Activated naive CD4-positive, alpha-beta T cell treated with anti-CD3 and anti-CD28 coated beads, Interleukin-2, amount 10 ng/mL, durations not matched to agents 7 days and 5 days (primary cell): ENCODE measurements around the gene DRC3.
"Not testable (repeated sequence)": the region's sequence is repeated elsewhere in the genome, so short reads cannot be mapped to it uniquely, and the experiment has no call there.

Experiments
- CTCF ChIA-PET: fragments of 350-600 bp; sonication (Branson Sonifier 250); formaldehyde crosslinking; loops from one replicate; lab custom pipeline; 2021; ENCODE audit warnings: antibody characterized with exemption; lab: Charles Lee
- DNase-seq: peaks from one replicate; pipeline ENCODE4 v3.0.0-alpha.2; 2020
- H3K27ac Mint-ChIP-seq: one replicate; pipeline ENCODE4 v1.8.0; 2021; ENCODE audit warnings: mild to moderate bottlenecking, moderate library complexity, mixed read lengths
- H3K27me3 Mint-ChIP-seq: one replicate; pipeline ENCODE4 v1.8.0; 2021; ENCODE audit warnings: mild to moderate bottlenecking, mixed read lengths
- H3K36me3 Mint-ChIP-seq: one replicate; pipeline ENCODE4 v1.8.0; 2021; ENCODE audit warnings: mixed read lengths
- H3K4me1 Mint-ChIP-seq: one replicate; pipeline ENCODE4 v1.8.0; 2021; ENCODE audit warnings: mixed read lengths
- H3K4me3 Mint-ChIP-seq: one replicate; pipeline ENCODE4 v1.8.0; 2021; ENCODE audit warnings: mild to moderate bottlenecking, moderate library complexity, mixed read lengths
- H3K9me3 Mint-ChIP-seq: one replicate; pipeline ENCODE4 v1.8.0; 2021; ENCODE audit warnings: mixed read lengths

Gene DRC3

DNA sequence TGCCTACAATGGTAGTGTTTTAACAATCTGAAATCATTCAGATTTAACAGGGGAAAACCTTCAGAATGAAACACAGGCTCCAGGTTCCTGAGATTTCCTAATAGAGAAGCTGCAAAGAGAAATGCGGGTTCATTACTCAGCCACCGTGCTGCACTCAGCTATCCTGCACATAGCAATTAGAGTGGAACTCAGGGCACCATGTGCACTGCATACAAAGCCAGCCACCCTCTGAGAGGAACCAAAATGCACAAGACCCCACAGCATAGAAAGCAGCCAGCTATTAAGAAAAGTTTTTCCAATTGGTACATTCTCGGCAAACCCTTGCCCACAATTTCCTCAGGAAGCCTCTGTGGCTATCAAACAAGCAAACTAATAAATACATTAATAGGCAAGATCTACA, 37.9 kb upstream of the DRC3 start:
- Mint-ChIP-seq H3K4me1 (peaks cover 24% of the 10 kb centered on the region), H3K36me3 (no peaks in the 10 kb centered on the region), H3K9me3 (no peaks in the 10 kb centered on the region), H3K27me3 (no peaks in the 10 kb centered on the region), H3K27ac (no peak overlapping the region), H3K4me3 (no peak overlapping the region)
- CTCF ChIA-PET = interaction anchor here (1.3 to 1.5 kb wide), 2 partner anchors 14 to 16 kb away, joined by 5 to 6 read pairs; no protein-coding TSS in a partner anchor
- no peak for DNase-seq

DNA sequence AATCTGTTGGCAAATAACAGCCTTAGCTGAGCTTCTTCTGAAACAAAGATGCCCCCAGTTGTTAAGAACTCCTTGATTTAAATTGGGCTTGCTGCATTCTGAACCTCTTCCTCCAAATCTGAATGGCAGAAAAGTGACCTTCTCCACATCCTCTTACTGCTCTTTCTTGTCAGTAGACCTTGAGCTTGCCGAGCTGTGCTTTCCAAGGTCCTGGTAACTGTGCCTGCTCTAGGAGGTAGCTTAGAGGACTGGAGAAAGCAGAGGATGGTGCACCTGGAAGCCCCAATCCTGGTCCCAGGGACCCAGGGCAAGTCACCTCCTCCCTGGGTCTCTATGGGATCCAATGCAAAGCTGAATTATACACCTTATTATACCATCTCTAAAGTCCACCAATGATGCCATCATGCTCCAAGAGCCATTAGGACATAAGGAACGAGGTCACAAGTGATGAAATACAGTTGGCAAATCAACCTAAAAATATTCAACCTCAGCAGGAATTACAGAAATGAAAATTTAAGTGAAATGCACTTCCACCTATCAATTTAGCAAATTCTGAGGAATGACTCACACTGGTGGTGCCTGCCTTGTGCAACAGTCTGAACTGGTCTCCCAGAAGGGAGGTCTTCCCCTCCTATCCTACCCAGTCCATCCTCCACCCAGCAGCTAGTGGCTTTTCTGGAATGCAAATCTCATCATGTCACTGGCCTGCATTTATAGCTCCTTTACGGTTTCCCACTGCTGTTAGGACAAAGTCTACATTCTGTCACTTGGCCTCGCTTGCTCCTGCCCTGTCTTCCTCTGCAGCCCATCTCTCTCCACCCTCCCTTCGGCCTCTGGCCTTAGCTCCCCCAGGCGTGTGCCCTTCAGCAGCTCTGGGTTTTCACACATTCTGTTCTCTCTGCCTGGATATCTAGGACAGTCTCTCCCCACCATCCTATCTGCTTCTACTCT, 37.1 kb upstream of the DRC3 start:
- no peaks in the 10 kb centered on the region for H3K9me3 Mint-ChIP-seq
- peaks cover 24% of the 10 kb centered on the region for H3K4me1 Mint-ChIP-seq
- CTCF ChIA-PET = interaction anchor here (1.3 to 1.5 kb wide), 2 partner anchors 15 to 17 kb away, joined by 5 to 6 read pairs; no protein-coding TSS in a partner anchor
- H3K27ac Mint-ChIP-seq = no peak overlapping the region
- no peak overlapping the region for H3K4me3 Mint-ChIP-seq
- no peak for DNase-seq
- H3K36me3 Mint-ChIP-seq = no peaks in the 10 kb centered on the region
- no peaks in the 10 kb centered on the region for H3K27me3 Mint-ChIP-seq

- Mint-ChIP-seq H3K36me3 (no peaks in the 10 kb centered on the region), H3K27ac (no peak overlapping the region), H3K9me3 (no peaks in the 10 kb centered on the region), H3K4me3 (no peak overlapping the region), H3K4me1 (peaks cover 24% of the 10 kb centered on the region), H3K27me3 (no peaks in the 10 kb centered on the region)
- CTCF ChIA-PET = no interaction called here
- no peak for DNase-seq
Observed at GRCh38 chr17:17937201-17937853, 35.3 kb upstream of the DRC3 start.

DNA sequence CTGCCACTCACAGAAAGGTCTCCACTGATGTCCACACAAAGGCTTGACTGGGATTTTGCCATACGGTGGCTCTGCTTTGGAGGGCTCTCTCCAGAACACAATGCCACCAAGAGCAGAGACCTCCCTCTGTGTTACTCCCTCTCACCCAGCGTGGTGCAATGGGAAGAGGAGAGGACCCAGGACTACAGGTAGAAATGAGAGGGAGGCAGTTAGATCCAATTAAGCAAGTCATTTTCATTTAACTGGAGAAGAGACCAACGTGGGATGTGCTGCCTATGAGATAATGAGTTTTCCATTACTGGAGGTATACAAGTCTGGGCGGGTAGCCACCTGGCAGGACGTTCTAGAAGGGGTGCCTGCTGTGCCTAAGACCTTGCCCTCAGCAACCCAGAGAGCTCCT, 34.7 kb upstream of the DRC3 start:
- no peak overlapping the region for H3K4me3 Mint-ChIP-seq
- no peaks in the 10 kb centered on the region for H3K36me3 Mint-ChIP-seq
- no peak overlapping the region for H3K27ac Mint-ChIP-seq
- H3K4me1 Mint-ChIP-seq = peaks cover 25% of the 10 kb centered on the region
- H3K9me3 Mint-ChIP-seq = no peaks in the 10 kb centered on the region
- CTCF ChIA-PET = no interaction called here
- no peaks in the 10 kb centered on the region for H3K27me3 Mint-ChIP-seq
- no peak for DNase-seq

DNA sequence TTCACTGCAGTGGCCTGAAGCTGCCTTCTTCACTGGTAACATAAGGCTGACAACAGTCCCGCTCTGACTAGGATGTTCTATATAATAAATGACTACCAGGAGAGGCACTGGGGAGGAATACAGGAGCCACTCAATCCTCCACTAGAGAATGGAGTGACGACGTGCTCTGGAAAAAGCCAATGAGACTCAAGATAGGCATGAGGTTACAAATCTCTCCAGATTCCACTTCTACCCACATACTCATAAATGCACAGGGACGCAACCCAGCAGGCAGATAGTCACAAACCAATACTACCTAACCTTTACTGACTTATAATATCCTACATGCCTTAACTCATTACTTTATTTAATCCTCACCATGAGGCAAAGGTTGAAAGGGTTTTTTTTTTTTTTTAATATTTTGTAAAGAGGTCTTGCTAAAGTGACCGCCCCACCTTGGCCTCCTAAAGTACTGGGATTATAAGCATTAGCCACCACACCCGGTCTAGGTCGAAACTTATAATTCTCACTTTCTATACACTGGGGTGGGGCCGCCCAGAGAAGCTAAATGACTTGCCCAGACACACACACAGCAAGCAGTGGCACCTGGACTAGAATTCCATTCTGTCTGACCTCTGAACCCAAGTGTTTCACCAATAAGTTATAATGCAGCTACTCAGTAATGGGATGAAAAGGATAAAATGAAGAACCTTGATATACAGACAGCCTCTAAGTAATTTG, 34.1 kb upstream of the DRC3 start:
- H3K9me3 Mint-ChIP-seq = no peaks in the 10 kb centered on the region
- H3K27me3 Mint-ChIP-seq = no peaks in the 10 kb centered on the region
- no peak overlapping the region for H3K27ac Mint-ChIP-seq
- peaks cover 31% of the 10 kb centered on the region for H3K4me1 Mint-ChIP-seq
- DNase-seq = no peak
- CTCF ChIA-PET = no interaction called here
- H3K4me3 Mint-ChIP-seq = no peak overlapping the region
- H3K36me3 Mint-ChIP-seq = no peaks in the 10 kb centered on the region

DNA sequence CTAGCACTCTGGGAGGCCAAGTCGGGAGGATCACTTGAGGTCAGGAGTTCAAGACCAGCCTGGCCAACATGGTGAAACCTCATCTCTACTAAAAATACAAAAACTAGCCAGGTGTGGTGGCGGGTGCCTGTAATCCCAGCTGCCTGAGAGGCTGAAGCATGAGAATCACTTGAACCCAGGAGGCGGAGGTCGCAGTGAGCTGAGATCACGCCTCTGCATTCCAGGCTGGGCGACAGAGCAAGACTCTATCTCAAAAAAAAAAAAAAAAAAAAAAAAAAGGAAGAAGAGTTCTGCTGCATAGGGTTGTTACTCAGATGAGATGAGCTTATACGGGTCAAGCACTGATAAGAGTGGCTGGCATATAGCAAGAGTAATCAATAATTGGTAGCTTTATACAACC, 32.7 kb upstream of the DRC3 start:
- not testable (repeated sequence) for DNase-seq, H3K36me3 Mint-ChIP-seq, H3K4me3 Mint-ChIP-seq, H3K27me3 Mint-ChIP-seq, H3K27ac Mint-ChIP-seq, H3K9me3 Mint-ChIP-seq
- CTCF ChIA-PET = interaction anchor here (0.7 kb wide), 1 partner anchor 15 kb away, joined by 3 read pairs; no protein-coding TSS in a partner anchor
- peaks cover 29% of the 10 kb centered on the region for H3K4me1 Mint-ChIP-seq

DNA sequence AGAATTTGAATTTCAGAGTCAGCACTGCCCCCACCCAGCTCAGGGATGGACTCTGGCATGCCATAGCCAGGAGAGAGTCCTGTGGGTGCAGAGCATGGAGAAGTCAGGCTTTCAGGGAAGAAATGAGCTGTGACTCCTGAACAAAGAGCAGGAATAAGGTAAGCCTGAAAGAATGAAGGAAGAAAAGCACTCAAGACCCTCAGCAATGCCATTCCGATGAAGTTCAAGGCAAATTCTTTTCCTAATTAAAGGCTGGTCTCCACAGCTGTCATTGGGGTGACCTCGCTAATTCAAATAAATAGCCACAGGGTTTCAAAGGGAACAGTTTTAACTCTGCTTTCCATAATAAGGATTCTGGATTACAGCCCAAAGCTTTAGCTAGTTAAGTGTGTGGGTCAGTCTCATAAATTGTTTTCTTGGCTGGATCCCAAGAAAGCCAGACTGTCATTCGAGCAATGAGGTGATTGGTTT, 32.2 kb upstream of the DRC3 start:
- no peaks in the 10 kb centered on the region for H3K36me3 Mint-ChIP-seq
- H3K27ac Mint-ChIP-seq = no peak overlapping the region
- no peaks in the 10 kb centered on the region for H3K9me3 Mint-ChIP-seq
- H3K27me3 Mint-ChIP-seq = no peaks in the 10 kb centered on the region
- CTCF ChIA-PET = interaction anchor here (0.7 kb wide), 1 partner anchor 14 kb away, joined by 3 read pairs; no protein-coding TSS in a partner anchor
- H3K4me3 Mint-ChIP-seq = no peak overlapping the region
- H3K4me1 Mint-ChIP-seq = peaks cover 24% of the 10 kb centered on the region
- no peak for DNase-seq

GRCh38 chr17:17941015-17941414, 31.6 kb upstream of the DRC3 start:
- H3K9me3 Mint-ChIP-seq = no peaks in the 10 kb centered on the region
- H3K36me3 Mint-ChIP-seq = no peaks in the 10 kb centered on the region
- H3K4me3 Mint-ChIP-seq = no peak overlapping the region
- DNase-seq = no peak
- peaks cover 19% of the 10 kb centered on the region for H3K4me1 Mint-ChIP-seq
- no peaks in the 10 kb centered on the region for H3K27me3 Mint-ChIP-seq
- H3K27ac Mint-ChIP-seq = no peak overlapping the region
- CTCF ChIA-PET = no interaction called here

- H3K4me3 Mint-ChIP-seq = no peak overlapping the region
- H3K27ac Mint-ChIP-seq = no peak overlapping the region
- no peaks in the 10 kb centered on the region for H3K27me3 Mint-ChIP-seq
- H3K4me1 Mint-ChIP-seq = peaks cover 13% of the 10 kb centered on the region
- DNase-seq = no peak
- CTCF ChIA-PET = no interaction called here
- no peaks in the 10 kb centered on the region for H3K9me3 Mint-ChIP-seq
- no peaks in the 10 kb centered on the region for H3K36me3 Mint-ChIP-seq
Observed at GRCh38 chr17:17942846-17943245, 29.8 kb upstream of the DRC3 start.

DNA sequence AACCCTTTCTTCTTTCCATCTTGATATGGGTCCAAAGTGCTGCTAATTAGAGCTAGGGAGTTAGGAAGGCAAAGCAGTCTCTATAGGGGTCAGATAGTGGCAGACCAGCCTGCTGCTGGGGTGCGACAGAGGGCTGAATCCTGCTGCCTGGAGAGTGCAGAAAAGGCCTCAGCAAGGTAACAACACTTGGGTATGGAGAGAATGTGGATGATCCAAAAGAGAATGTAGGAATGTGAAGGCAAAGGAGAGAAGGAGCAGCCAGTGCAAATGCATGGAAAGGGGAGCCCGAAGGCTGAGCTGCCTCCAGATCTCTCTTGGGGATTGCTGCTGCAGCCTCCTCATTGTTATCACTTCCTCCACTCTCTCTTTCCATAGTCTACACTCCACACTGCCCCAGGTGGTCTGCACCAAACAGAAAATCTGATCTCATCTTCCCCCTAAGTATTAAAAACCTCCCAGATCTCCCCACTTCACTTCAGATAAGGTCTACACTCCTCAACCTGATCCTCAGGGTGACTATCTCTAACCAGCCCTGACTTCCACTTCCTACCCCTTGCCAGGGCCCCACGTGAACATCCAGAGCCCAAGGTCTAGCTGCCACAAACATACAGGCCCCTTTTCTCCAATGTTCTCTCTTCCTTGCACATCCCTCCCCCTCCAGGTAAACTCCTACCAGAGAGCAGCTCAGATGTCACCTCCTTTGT, 29.2 kb upstream of the DRC3 start:
- Mint-ChIP-seq H3K27ac (no peak overlapping the region), H3K27me3 (no peaks in the 10 kb centered on the region), H3K4me3 (no peak overlapping the region), H3K36me3 (no peaks in the 10 kb centered on the region), H3K9me3 (no peaks in the 10 kb centered on the region), H3K4me1 (peaks cover 13% of the 10 kb centered on the region)
- DNase-seq = no peak
- CTCF ChIA-PET = no interaction called here

- no peak overlapping the region for H3K4me3 Mint-ChIP-seq
- no peaks in the 10 kb centered on the region for H3K27me3 Mint-ChIP-seq
- no peak overlapping the region for H3K27ac Mint-ChIP-seq
- CTCF ChIA-PET = interaction anchor here (1.5 kb wide), 1 partner anchor 18 kb away, joined by 4 read pairs; no protein-coding TSS in a partner anchor
- peaks cover 13% of the 10 kb centered on the region for H3K4me1 Mint-ChIP-seq
- H3K36me3 Mint-ChIP-seq = no peaks in the 10 kb centered on the region
- no peaks in the 10 kb centered on the region for H3K9me3 Mint-ChIP-seq
- DNase-seq = no peak
Observed at GRCh38 chr17:17944242-17944641, 28.4 kb upstream of the DRC3 start.

GRCh38 chr17:17944743-17945142, 27.9 kb upstream of the DRC3 start:
- CTCF ChIA-PET = interaction anchor here (1.5 to 2.1 kb wide), 2 partner anchors 18 to 26 kb away, joined by 4 to 8 read pairs; no protein-coding TSS in a partner anchor
- DNase-seq = no peak
- H3K27me3 Mint-ChIP-seq = no peaks in the 10 kb centered on the region
- peaks cover 3% of the 10 kb centered on the region for H3K36me3 Mint-ChIP-seq
- H3K4me1 Mint-ChIP-seq = peaks cover 13% of the 10 kb centered on the region
- H3K9me3 Mint-ChIP-seq = no peaks in the 10 kb centered on the region
- H3K27ac Mint-ChIP-seq = no peak overlapping the region
- H3K4me3 Mint-ChIP-seq = no peak overlapping the region

- Mint-ChIP-seq H3K27ac (no peak overlapping the region), H3K27me3 (no peaks in the 10 kb centered on the region), H3K4me3 (no peak overlapping the region), H3K4me1 (peaks cover 15% of the 10 kb centered on the region), H3K9me3 (no peaks in the 10 kb centered on the region), H3K36me3 (peaks cover 3% of the 10 kb centered on the region)
- CTCF ChIA-PET = interaction anchor here (1.1 to 2.1 kb wide), 4 partner anchors 26 to 87 kb away, joined by 3 to 8 read pairs (median 3); partner anchors contain the start of genes DRC3 and TOM1L2
- DNase-seq = no peak
Observed at GRCh38 chr17:17946093-17946492, 26.6 kb upstream of the DRC3 start.
